Epithelial cell of proximal tubule (primary cell): ENCODE measurements around the gene UNC13B. TPM values are rescaled to one million over a fixed set of nuclear protein-coding genes. Genes with fewer than 3 reads are reported as not detected.

ENCODE experiments used
- DNase-seq: peaks from one replicate; pipeline ENCODE4 v3.0.0-alpha.2; 2011; ENCODE audit warnings: low read depth
- H3K4me3 ChIP-seq: 2 replicates; pipeline ENCODE4 v1.5.1; 2011; ENCODE audit warnings: low read depth, mild to moderate bottlenecking, low read length
- CTCF ChIP-seq: conservative IDR thresholded peaks from 2 replicates; pipeline ENCODE4 v1.5.1; 2012; ENCODE audit warnings: low read depth, mild to moderate bottlenecking, low read length
- total RNA-seq: library from RNA; depleted of rRNA; stranded (reverse); fragments of >200 nt; gene quantifications from 2 replicates; pipeline ENCODE4 v1.2.3, GENCODE V29; 2015

The UNC13B gene
- total RNA-seq, 1 donor from 2014 or later, result 19.6 TPM

DNA sequence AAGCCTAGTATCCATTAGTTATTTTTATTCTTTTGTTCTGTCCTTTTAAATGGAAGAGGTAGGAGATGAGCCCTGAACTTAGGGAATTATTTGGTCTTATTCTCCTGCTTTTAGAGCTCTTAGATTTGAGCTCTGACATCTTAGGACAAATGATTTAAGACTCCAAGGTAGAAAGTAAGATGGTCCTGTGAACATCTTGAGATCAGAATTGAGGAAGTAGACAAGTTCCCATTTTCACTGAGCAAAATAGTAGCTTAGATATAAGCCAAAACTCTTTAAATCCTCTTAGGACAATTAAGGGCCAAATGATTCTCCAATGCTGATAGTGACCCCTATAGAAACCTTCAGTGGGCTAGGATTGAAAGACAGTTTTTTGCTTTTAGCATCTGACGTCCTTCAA is 275.1 kb downstream of the UNC13B start:
- TF ChIP-seq CTCF, result no peak
- no peak overlapping the region for H3K4me3 ChIP-seq
- no peak for DNase-seq

DNA sequence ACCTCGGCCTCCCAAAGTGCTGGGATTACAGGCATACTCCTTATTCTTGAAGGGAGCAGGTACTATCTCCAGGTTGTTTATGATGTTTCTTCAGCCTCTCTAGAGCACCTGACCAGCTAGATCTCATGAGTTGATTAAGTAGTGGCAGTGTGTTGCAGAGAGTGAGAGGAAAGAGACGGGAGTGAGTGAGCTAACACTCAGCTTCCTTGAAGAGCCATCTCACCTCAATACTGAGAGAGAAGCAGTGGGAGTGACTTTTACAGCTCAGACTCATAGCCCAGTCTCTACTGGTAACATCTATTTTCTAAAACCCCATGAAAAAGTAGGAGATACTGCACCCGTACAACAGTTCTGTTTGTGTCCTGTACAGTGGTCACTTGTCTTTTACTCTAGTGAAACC is 284.2 kb downstream of the UNC13B start:
- no peak for DNase-seq
- TF ChIP-seq CTCF, result no peak
- no peak overlapping the region for H3K4me3 ChIP-seq

- H3K4me3 ChIP-seq, result no peak overlapping the region
- TF ChIP-seq CTCF, result no peak
- no peak for DNase-seq
Observed at GRCh38 chr9:35448496-35448895, 286.7 kb downstream of the UNC13B start.

DNA sequence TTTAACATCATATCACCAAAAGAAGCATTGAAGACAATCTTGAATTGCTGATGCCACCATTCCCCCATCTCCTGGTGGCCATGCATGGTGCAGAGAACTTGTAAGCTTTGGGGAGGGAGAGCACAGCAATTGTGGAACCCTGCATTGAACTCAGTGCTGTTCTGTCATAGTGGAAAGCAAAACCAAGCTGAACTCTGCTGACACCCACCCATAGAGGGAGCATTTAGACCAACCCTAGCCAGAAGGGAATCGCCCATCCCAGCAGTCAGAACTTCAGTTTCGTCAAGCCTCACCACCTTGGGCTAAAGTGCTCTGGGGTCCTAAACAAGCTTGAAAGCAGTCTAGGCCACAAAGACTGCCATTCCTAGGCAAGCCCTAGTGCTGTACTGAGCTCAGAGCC is 290.7 kb downstream of the UNC13B start:
- no peak overlapping the region for H3K4me3 ChIP-seq
- DNase-seq, result no peak
- TF ChIP-seq CTCF, result peak; percentile 39

- H3K4me3 ChIP-seq, result no peak overlapping the region
- no peak for DNase-seq
- TF ChIP-seq CTCF, result no peak
Observed at GRCh38 chr9:35453786-35454185, 292.0 kb downstream of the UNC13B start.

Other genes with a start within 250 kb of the UNC13B start
- gene PHF24, start 203.7 kb upstream of the UNC13B start, total RNA-seq, result 0.12 TPM in 1 of 2 replicates, not detected in the other
- 11.1 and 20.2 TPM in 2 replicates for gene DNAJB5, start 172.3 kb upstream of the UNC13B start, total RNA-seq
- gene VCP, start 89.4 kb upstream of the UNC13B start, total RNA-seq, result 244 and 371 TPM in 2 replicates
- 47.3 and 60.3 TPM in 2 replicates for gene FANCG, start 82.1 kb upstream of the UNC13B start, total RNA-seq
- 18.6 and 27.8 TPM in 2 replicates for gene PIGO, start 65.4 kb upstream of the UNC13B start, total RNA-seq
- 201 and 268 TPM in 2 replicates for gene STOML2, start 58.9 kb upstream of the UNC13B start, total RNA-seq
- gene ATOSB, start 46.1 kb upstream of the UNC13B start, total RNA-seq, result 14.0 and 27.7 TPM in 2 replicates